ENCODE results near the gene COPRS. TPM values are rescaled to one million over a fixed set of nuclear protein-coding genes. Genes with fewer than 3 reads are reported as not detected.

Gene COPRS
- polyA plus RNA-seq, 1 donor (not counting 4 experiments of a cell fraction or from before 2014, with no cell fraction given): 30.3 TPM

DNA sequence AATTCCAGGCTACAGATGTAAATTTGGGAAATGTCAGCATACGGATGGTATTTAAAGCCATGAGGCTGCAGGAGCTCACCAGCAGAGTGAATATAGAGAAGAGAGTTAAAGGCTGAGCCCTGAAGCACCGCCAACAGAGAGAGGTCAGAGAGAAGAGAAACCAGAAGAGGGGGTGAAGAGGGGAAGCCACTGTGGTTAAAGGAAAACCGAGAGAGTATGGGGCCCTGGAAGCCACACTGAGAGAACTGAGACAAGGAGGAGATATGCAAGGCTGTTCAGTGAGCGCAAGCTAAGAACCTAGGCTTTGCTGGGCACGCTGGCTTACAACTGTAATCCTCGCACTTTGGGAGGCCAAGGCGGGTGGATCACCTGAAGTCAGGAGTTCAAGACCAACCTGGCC lies 24.6 kb downstream of the COPRS start:
- no peaks in the 10 kb centered on the region for H3K9me1 ChIP-seq (ENCODE audit: control insufficient read depth, extremely low read depth, insufficient read depth, low read length)
- DNase-seq (ENCODE audit: low read depth, low spot score) (no peak), FAIRE-seq (no peak)
- TF ChIP-seq, protein P1, sequence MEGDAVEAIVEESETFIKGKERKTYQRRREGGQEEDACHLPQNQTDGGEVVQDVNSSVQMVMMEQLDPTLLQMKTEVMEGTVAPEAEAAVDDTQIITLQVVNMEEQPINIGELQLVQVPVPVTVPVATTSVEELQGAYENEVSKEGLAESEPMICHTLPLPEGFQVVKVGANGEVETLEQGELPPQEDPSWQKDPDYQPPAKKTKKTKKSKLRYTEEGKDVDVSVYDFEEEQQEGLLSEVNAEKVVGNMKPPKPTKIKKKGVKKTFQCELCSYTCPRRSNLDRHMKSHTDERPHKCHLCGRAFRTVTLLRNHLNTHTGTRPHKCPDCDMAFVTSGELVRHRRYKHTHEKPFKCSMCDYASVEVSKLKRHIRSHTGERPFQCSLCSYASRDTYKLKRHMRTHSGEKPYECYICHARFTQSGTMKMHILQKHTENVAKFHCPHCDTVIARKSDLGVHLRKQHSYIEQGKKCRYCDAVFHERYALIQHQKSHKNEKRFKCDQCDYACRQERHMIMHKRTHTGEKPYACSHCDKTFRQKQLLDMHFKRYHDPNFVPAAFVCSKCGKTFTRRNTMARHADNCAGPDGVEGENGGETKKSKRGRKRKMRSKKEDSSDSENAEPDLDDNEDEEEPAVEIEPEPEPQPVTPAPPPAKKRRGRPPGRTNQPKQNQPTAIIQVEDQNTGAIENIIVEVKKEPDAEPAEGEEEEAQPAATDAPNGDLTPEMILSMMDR (optimal IDR thresholded peaks at IDR 0.05 in 1 of 3, IDR thresholded peaks at IDR 0.05 in 1 of 3, conservative IDR thresholded peaks at IDR 0.05 in 1 of 3; ENCODE audit: extremely low read depth in 1 of 3, insufficient read depth in 2 of 3, low read length in 3 of 3): no peak
- no peak for TF ChIP-seq EZH2 (IDR thresholded peaks at IDR 0.05; ENCODE audit: low read length)
- H3K79me2 ChIP-seq (ENCODE audit: control insufficient read depth, insufficient read depth, low read length): no peaks in the 10 kb centered on the region
- no peaks in the 10 kb centered on the region for H4K20me1 ChIP-seq (ENCODE audit: control insufficient read depth, extremely low read depth, insufficient read depth, low read length)
- H3K9me3 ChIP-seq (ENCODE audit: control insufficient read depth, low read depth, low read length): no peaks in the 10 kb centered on the region
- H2AFZ ChIP-seq (ENCODE audit: control insufficient read depth, low read length): no peak overlapping the region
- dilution Hi-C loops (cut with MboI; ENCODE audit: extremely low pct_ligation_motif_present, low sequenced_read_pairs): no loop called here
- no peak overlapping the region for H3K9ac ChIP-seq (ENCODE audit: control insufficient read depth, extremely low read depth, insufficient read depth, low read length)
- no peaks in the 10 kb centered on the region for H3K36me3 ChIP-seq (ENCODE audit: control insufficient read depth in 2 of 2, extremely low read depth in 1 of 2, insufficient read depth in 2 of 2, low read length in 2 of 2)
- no peak overlapping the region for H3K27ac ChIP-seq (ENCODE audit: control insufficient read depth, insufficient read depth, low read length)
- no peaks in the 10 kb centered on the region for H3K4me1 ChIP-seq (ENCODE audit: control insufficient read depth, extremely low read depth, insufficient read depth, low read length)
- no peak overlapping the region for H3K4me2 ChIP-seq (ENCODE audit: control insufficient read depth, extremely low read depth, insufficient read depth, low read depth, low read length)
- no peaks in the 10 kb centered on the region for H3K27me3 ChIP-seq (ENCODE audit: control insufficient read depth, extremely low read depth, insufficient read depth, low read length)
- H3K4me3 ChIP-seq (ENCODE audit: control insufficient read depth in 2 of 3, extremely low read depth in 1 of 3, insufficient read depth in 2 of 3, low read depth in 1 of 3, low read length in 3 of 3): no peak overlapping the region

DNA sequence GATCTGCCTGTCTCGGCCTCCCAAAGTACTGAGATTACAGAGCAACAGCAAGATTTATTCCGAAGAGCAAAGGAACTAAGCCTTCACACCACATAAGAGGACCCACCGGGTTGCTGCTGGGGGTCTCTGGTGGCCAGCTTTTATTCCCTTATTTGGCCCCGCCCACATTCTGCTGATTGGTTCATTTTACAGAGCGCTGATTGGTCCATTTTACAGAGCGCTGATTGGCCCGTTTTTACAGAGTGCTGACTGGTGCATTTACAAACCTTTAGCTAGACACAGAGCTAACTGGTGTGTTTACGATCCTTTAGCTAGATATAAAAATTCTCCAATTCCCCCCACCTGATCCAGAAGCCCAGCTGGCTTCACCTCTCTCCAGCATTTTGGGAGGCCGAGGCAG lies 26.3 kb downstream of the COPRS start:
- FAIRE-seq: no peak
- Histone ChIP-seq H3K9me1 (ENCODE audit: control insufficient read depth, extremely low read depth, insufficient read depth, low read length) (no peaks in the 10 kb centered on the region), H2AFZ (ENCODE audit: control insufficient read depth, low read length) (no peak overlapping the region), H3K4me3 (ENCODE audit: control insufficient read depth in 2 of 3, extremely low read depth in 1 of 3, insufficient read depth in 2 of 3, low read depth in 1 of 3, low read length in 3 of 3) (no peak overlapping the region), H3K9me3 (ENCODE audit: control insufficient read depth, low read depth, low read length) (no peaks in the 10 kb centered on the region), H3K4me2 (ENCODE audit: control insufficient read depth, extremely low read depth, insufficient read depth, low read depth, low read length) (no peak overlapping the region), H3K4me1 (ENCODE audit: control insufficient read depth, extremely low read depth, insufficient read depth, low read length) (no peaks in the 10 kb centered on the region), H3K27ac (ENCODE audit: control insufficient read depth, insufficient read depth, low read length) (no peak overlapping the region), H3K27me3 (ENCODE audit: control insufficient read depth, extremely low read depth, insufficient read depth, low read length) (no peaks in the 10 kb centered on the region), H3K9ac (ENCODE audit: control insufficient read depth, extremely low read depth, insufficient read depth, low read length) (no peak overlapping the region), H4K20me1 (ENCODE audit: control insufficient read depth, extremely low read depth, insufficient read depth, low read length) (no peaks in the 10 kb centered on the region), H3K79me2 (ENCODE audit: control insufficient read depth, insufficient read depth, low read length) (no peaks in the 10 kb centered on the region), H3K36me3 (ENCODE audit: control insufficient read depth in 2 of 2, extremely low read depth in 1 of 2, insufficient read depth in 2 of 2, low read length in 2 of 2) (no peaks in the 10 kb centered on the region)
- DNase-seq (ENCODE audit: low read depth, low spot score): no peak
- dilution Hi-C loops (cut with MboI; ENCODE audit: extremely low pct_ligation_motif_present, low sequenced_read_pairs): no loop called here
- TF ChIP-seq, protein P1 (optimal IDR thresholded peaks at IDR 0.05 in 1 of 3, IDR thresholded peaks at IDR 0.05 in 1 of 3, conservative IDR thresholded peaks at IDR 0.05 in 1 of 3; ENCODE audit: extremely low read depth in 1 of 3, insufficient read depth in 2 of 3, low read length in 3 of 3): no peak
- no peak for TF ChIP-seq EZH2 (IDR thresholded peaks at IDR 0.05; ENCODE audit: low read length)

Data from keratinocyte (primary cell).